Neural progenitor cell (in vitro differentiated cells): ENCODE measurements around the gene LXN.

Source experiments
- CTCF ChIP-seq: fragments of 200-600 bp; sonication (generic); IDR thresholded peaks from 2 replicates; pipeline ENCODE4 v1.5.1; 2017; ENCODE audit warnings: antibody characterized with exemption, mild to moderate bottlenecking
- EZH2 ChIP-seq: fragments of 200-600 bp; sonication (generic); IDR thresholded peaks from 2 replicates; pipeline ENCODE4 v1.6.1; 2017; ENCODE audit warnings: antibody characterized with exemption, mild to moderate bottlenecking, moderate library complexity
- EZH2phosphoT487 ChIP-seq: fragments of 200-600 bp; sonication (generic); IDR thresholded peaks from 2 replicates; pipeline ENCODE4 v1.6.1; 2017; ENCODE audit warnings: antibody characterized with exemption

DNA sequence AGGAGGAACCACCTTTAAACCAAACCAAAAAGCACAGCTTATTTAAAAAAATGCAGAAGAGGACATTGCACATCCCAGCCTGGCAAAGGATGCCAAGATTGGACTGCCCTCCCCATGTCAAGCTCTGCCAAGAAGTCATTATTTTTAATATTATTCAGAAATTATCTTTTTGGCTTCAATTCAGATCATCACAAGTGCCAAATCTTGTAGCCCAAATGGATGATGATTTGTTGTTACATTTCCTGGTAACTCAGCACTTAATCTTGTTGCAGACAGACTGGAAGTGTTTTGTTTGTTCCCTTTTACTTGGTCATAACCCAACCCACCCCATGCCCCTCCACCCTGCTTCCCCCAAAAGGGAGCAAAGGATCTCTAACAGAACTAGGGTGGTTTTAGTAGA lies 28.1 kb upstream of the LXN start:
- no peak for TF ChIP-seq CTCF
- no peak for TF ChIP-seq EZH2phosphoT487
- no peak for TF ChIP-seq EZH2
